Mesenchymal stem cell (in vitro differentiated cells and primary cell): ENCODE measurements around the gene MAFG.
A peak's percentile ranks its signal among the peaks of the same experiment; 100 is the strongest.
"Not testable (repeated sequence)": the region's sequence is repeated elsewhere in the genome, so short reads cannot be mapped to it uniquely, and the experiment has no call there.

Source experiments
- DNase-seq: peaks from one replicate; pipeline ENCODE4 v3.0.0-alpha.2; 2013
- H2AFZ ChIP-seq: one replicate; pipeline ENCODE4 v1.6.1; 2013; ENCODE audit warnings: low read depth, mild to moderate bottlenecking, control low read depth, inconsistent platforms, low read length, moderate library complexity
- H2AK5ac ChIP-seq: 2 replicates; pipeline ENCODE4 v1.6.1; 2013; ENCODE audit warnings: low read length, moderate library complexity, mild to moderate bottlenecking, inconsistent platforms; ENCODE audit not compliant: severe bottlenecking
- H2BK120ac ChIP-seq: one replicate; pipeline ENCODE4 v1.6.1; 2013; ENCODE audit warnings: low read depth, mild to moderate bottlenecking, inconsistent platforms, low read length, moderate library complexity
- H2BK12ac ChIP-seq, 2 experiments: one replicate each; pipeline ENCODE4 v1.6.1; 2013; ENCODE audit warnings: inconsistent platforms in 2 of 2, low read length in 2 of 2, mild to moderate bottlenecking in 2 of 2, moderate library complexity in 2 of 2, control low read depth in 1 of 2
- H2BK15ac ChIP-seq: one replicate; pipeline ENCODE4 v1.6.1; 2013; ENCODE audit warnings: mild to moderate bottlenecking, low read depth, inconsistent platforms; ENCODE audit not compliant: poor library complexity, severe bottlenecking
- H2BK5ac ChIP-seq: 2 replicates; pipeline ENCODE4 v1.6.1; 2013; ENCODE audit warnings: low read depth, mild to moderate bottlenecking, low read length, control low read depth, inconsistent platforms; ENCODE audit not compliant: poor library complexity, severe bottlenecking
- H3K14ac ChIP-seq, 2 experiments: one replicate each; pipeline ENCODE4 v1.6.1; 2013; ENCODE audit warnings: inconsistent platforms in 2 of 2, low read length in 2 of 2, control low read depth in 1 of 2, mild to moderate bottlenecking in 1 of 2, moderate library complexity in 1 of 2
- H3K18ac ChIP-seq, 2 experiments: one replicate each; pipeline ENCODE4 v1.6.1; 2013; ENCODE audit warnings: inconsistent platforms in 2 of 2, low read length in 2 of 2, control low read depth in 1 of 2, low read depth in 1 of 2, mild to moderate bottlenecking in 1 of 2
- H3K23ac ChIP-seq, 2 experiments: one replicate each; pipeline ENCODE4 v1.6.1; 2013; ENCODE audit warnings: inconsistent platforms in 2 of 2, low read length in 2 of 2, mild to moderate bottlenecking in 2 of 2, moderate library complexity in 2 of 2, control low read depth in 1 of 2
- H3K27ac ChIP-seq: 2 replicates; pipeline ENCODE4 v1.5.1; 2013; ENCODE audit warnings: mild to moderate bottlenecking, moderate library complexity, low read length, control low read depth, inconsistent platforms; ENCODE audit not compliant: poor library complexity, severe bottlenecking
- H3K27me3 ChIP-seq, 2 experiments: 2 replicates each; pipeline versions ENCODE4 v1.6.1 to v1.7.0; 2013; ENCODE audit warnings: low read length in 2 of 2, mild to moderate bottlenecking in 2 of 2, moderate library complexity in 2 of 2, control low read depth in 1 of 2, inconsistent platforms in 1 of 2; ENCODE audit not compliant: control insufficient read depth in 1 of 2, insufficient read depth in 1 of 2
- H3K36me3 ChIP-seq, 2 experiments: 2 replicates each; pipeline versions ENCODE4 v1.6.1 to v1.7.0; 2013; ENCODE audit warnings: low read length in 2 of 2, control low read depth in 1 of 2, inconsistent platforms in 1 of 2, low read depth in 1 of 2, mild to moderate bottlenecking in 1 of 2; ENCODE audit not compliant: insufficient read depth in 2 of 2, control insufficient read depth in 1 of 2
- H3K4ac ChIP-seq, 2 experiments: one replicate each; pipeline ENCODE4 v1.6.1; 2013; ENCODE audit warnings: inconsistent platforms in 2 of 2, low read length in 2 of 2, mild to moderate bottlenecking in 2 of 2, moderate library complexity in 2 of 2, control low read depth in 1 of 2, low read depth in 1 of 2
- H3K4me1 ChIP-seq: 2 replicates; pipeline ENCODE4 v1.6.1; 2013; ENCODE audit warnings: low read depth, low read length, control low read depth; ENCODE audit not compliant: control insufficient read depth, insufficient read depth
- H3K4me2 ChIP-seq: 2 replicates; pipeline ENCODE4 v1.6.1; 2013; ENCODE audit warnings: low read length, mild to moderate bottlenecking, inconsistent platforms; ENCODE audit not compliant: poor library complexity, severe bottlenecking
- H3K4me3 ChIP-seq, 2 experiments: 2 replicates each; pipeline versions ENCODE4 v1.5.1 to v1.7.0; 2013; ENCODE audit warnings: low read length in 2 of 2, mild to moderate bottlenecking in 2 of 2, control low read depth in 1 of 2, low read depth in 1 of 2; ENCODE audit not compliant: insufficient read depth in 1 of 2
- H3K79me1 ChIP-seq: replicated peaks from 2 replicates; pipeline ENCODE4 v1.6.1; 2013; ENCODE audit warnings: mild to moderate bottlenecking, control low read depth, low read length, inconsistent platforms; ENCODE audit not compliant: poor library complexity, severe bottlenecking
- H3K9ac ChIP-seq: 2 replicates; pipeline ENCODE4 v1.7.0; 2013; ENCODE audit warnings: mild to moderate bottlenecking, low read length, moderate library complexity
- H3K9me3 ChIP-seq: 2 replicates; pipeline ENCODE4 v1.7.0; 2013; ENCODE audit warnings: mild to moderate bottlenecking, low read length; ENCODE audit not compliant: control insufficient read depth
- H4K8ac ChIP-seq: one replicate; pipeline ENCODE4 v1.6.1; 2013; ENCODE audit warnings: inconsistent platforms, mild to moderate bottlenecking, low read length, moderate library complexity
- H4K91ac ChIP-seq: one replicate; pipeline ENCODE4 v1.6.1; 2013; ENCODE audit warnings: mild to moderate bottlenecking, low read length, inconsistent platforms
- WGBS: methylation state at CpG from one replicate; pipeline ENCODE4 v1.1.7; 2013; ENCODE audit warnings: mixed read lengths; 5-methylcytosine and 5-hydroxymethylcytosine counted together

MAFG gene

GRCh38 chr17:81918333-81918669 lies 9.2 kb downstream of the MAFG start:
- not testable (repeated sequence) for H2BK120ac ChIP-seq

DNA sequence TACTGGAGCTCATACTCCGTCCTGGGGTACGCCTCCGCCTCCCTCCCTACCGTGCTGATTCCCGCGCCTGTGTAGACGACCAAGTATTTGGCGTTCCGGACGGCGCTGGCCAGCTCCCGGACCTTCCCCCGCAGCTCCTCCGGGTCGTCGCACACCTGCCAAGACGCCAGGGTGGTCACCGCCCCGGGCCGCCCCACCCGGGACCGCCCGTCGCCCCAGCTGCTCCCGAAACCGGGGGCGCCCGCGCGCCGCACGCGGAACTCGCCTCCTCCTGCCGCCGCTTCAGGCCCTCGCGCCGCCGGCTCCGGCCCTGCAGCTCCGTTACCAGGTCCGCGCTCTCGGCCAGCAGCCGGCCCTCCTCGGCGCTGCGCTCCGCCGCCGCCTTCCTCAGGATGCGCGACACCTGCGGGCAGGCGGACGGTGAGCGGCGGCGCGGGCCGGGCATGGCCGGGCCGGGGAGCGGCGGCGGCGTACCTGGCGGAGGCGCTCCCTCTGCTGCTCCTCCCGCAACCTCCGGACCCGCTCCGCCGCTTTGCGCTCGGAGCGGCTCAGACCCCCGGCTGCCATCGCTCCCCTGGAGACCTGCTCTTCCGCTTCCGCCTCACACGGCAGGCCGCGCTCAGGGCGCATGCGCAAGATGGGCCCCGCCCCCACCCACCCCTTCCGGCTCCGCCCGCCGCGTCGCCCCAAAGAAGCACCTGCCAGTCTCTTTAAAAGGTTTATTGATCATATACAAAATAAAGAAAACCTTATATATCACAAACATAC lies 9.8 kb downstream of the MAFG start, which contains the start of gene SIRT7:
Gene SIRT7, minus strand, starts transcription at position 612 of the 768 bp plus-strand sequence. Its CDS starts 45 bp downstream, at position 567.
- H3K79me1 ChIP-seq = peaks cover 33% of the 10 kb centered on the region
- H3K4ac ChIP-seq = peak within 1 kb of the TSS in 1 of 2 experiments; percentile 27
- peak within 1 kb of the TSS; percentile 62 for H4K8ac ChIP-seq
- no peaks in the 10 kb centered on the region for H3K27me3 ChIP-seq
- peaks cover 70 to 75% of the 10 kb centered on the region in 2 experiments for H3K36me3 ChIP-seq
- H3K23ac ChIP-seq = peak within 1 kb of the TSS in 1 of 2 experiments; percentile 76
- DNase-seq = peak; percentile 65
- WGBS = under 1% methylated on average over 55 of the region's 94 CpGs
- peaks cover 27% of the 10 kb centered on the region for H3K4me1 ChIP-seq
- no peak within 1 kb of the TSS for H2BK120ac ChIP-seq
- no peak within 1 kb of the TSS for H2BK12ac ChIP-seq
- no peak within 1 kb of the TSS for H2AK5ac ChIP-seq
- H2BK5ac ChIP-seq = no peak within 1 kb of the TSS
- H3K9ac ChIP-seq = peak within 1 kb of the TSS; percentile 85
- no peak within 1 kb of the TSS for H2BK15ac ChIP-seq
- peak within 1 kb of the TSS in 1 of 2 experiments; percentile 16 for H3K18ac ChIP-seq
- H3K27ac ChIP-seq = no peak within 1 kb of the TSS
- peak within 1 kb of the TSS; percentile 80 to 90 for H3K4me3 ChIP-seq
- H2AFZ ChIP-seq = peak within 1 kb of the TSS; percentile 14
- peak within 1 kb of the TSS; percentile 84 for H3K4me2 ChIP-seq
- no peaks in the 10 kb centered on the region for H3K9me3 ChIP-seq
- H4K91ac ChIP-seq = peak within 1 kb of the TSS; percentile 12
- H3K14ac ChIP-seq = peak within 1 kb of the TSS in 1 of 2 experiments; percentile 64

More at GRCh38 chr17:81918333-81918669, 9.2 kb downstream of the MAFG start:
- Histone ChIP-seq H3K79me1 (peaks cover 31% of the 10 kb centered on the region), H3K4me2 (peak overlapping the region; percentile 48), H3K4me3 (peak overlapping the region in 1 of 2 experiments; percentile 80), H3K36me3 (peaks cover 69 to 72% of the 10 kb centered on the region in 2 experiments), H3K4me1 (peaks cover 32% of the 10 kb centered on the region)
- not testable (repeated sequence) for H3K27me3 ChIP-seq, H3K27ac ChIP-seq, H3K9ac ChIP-seq, H3K9me3 ChIP-seq, H2BK5ac ChIP-seq, H3K18ac ChIP-seq, H2BK15ac ChIP-seq, H4K8ac ChIP-seq, H2AK5ac ChIP-seq, H4K91ac ChIP-seq, H3K14ac ChIP-seq, H3K4ac ChIP-seq, DNase-seq, H2AFZ ChIP-seq, H3K23ac ChIP-seq, H2BK12ac ChIP-seq
- 51% methylated on average over 9 of the region's 9 CpGs for WGBS

DNA sequence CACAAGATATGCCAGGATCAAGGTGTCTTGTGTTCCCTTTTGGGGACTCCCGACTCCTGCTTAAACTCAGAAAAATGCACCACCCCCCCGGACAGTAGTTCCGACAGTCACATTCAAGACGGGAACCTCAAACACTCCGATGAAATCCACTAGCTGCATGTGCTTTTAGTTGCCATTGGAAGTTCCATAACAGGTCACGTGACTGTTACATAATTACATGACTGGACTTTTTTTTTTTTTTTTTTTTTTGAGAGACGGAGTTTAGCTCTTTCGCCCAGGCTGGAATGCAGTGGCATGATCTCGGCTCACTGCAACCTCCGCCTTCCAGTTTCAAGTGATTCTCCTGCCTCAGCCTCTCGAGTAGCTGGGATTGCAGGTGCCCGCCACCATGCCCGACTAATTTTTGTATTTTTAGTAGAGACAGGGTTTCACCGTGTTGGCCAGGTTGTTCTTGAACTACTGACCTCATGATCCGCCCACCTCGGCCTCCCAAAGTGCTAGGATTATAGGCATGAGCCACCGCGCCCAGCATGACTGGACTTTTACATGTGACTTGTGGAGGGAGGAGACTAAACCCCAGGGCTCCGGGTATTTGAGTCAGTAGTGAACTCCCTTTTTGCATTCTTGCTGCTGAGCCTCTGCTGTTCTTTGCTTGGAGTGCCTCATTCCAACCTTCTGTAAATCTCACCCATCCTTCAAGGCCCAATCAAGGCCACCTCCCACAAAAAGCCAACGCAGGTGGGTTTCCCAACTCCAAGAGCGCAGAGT lies 11.1 kb downstream of the MAFG start:
- Histone ChIP-seq H4K91ac (no peak overlapping the region), H3K27ac (peak overlapping the region; percentile 11), H2BK15ac (no peak overlapping the region), H2BK120ac (no peak overlapping the region), H3K4me1 (peaks cover 23% of the 10 kb centered on the region), H3K9ac (peak overlapping the region; percentile 85), H3K36me3 (peaks cover 71 to 73% of the 10 kb centered on the region in 2 experiments), H3K4me3 (peak overlapping the region in 1 of 2 experiments; percentile 80), H4K8ac (no peak overlapping the region), H3K4me2 (peak overlapping the region; percentile 84), H3K27me3 (no peaks in the 10 kb centered on the region), H2BK12ac (no peak overlapping the region), H3K14ac (no peak overlapping the region), H2AK5ac (no peak overlapping the region), H3K4ac (no peak overlapping the region), H3K79me1 (peaks cover 35% of the 10 kb centered on the region), H2AFZ (no peak overlapping the region), H3K9me3 (no peaks in the 10 kb centered on the region), H3K18ac (no peak overlapping the region), H2BK5ac (no peak overlapping the region), H3K23ac (no peak overlapping the region)
- DNase-seq = peak; percentile 68
- WGBS = 79% methylated on average over 20 of the region's 21 CpGs

- no peak overlapping the region for H2BK15ac ChIP-seq
- no peak overlapping the region for H4K8ac ChIP-seq
- no peak overlapping the region for H2AK5ac ChIP-seq
- H2BK12ac ChIP-seq = no peak overlapping the region
- H3K23ac ChIP-seq = no peak overlapping the region
- no peak overlapping the region for H3K14ac ChIP-seq
- 97% methylated on average over 12 of the region's 12 CpGs for WGBS
- H3K79me1 ChIP-seq = peaks cover 35% of the 10 kb centered on the region
- H3K27ac ChIP-seq = no peak overlapping the region
- no peak overlapping the region for H4K91ac ChIP-seq
- H2AFZ ChIP-seq = no peak overlapping the region
- no peak overlapping the region for H2BK5ac ChIP-seq
- no peak for DNase-seq
- H3K4me1 ChIP-seq = peaks cover 16% of the 10 kb centered on the region
- no peaks in the 10 kb centered on the region for H3K27me3 ChIP-seq
- no peak overlapping the region for H3K9ac ChIP-seq
- H3K36me3 ChIP-seq = peaks cover 61 to 62% of the 10 kb centered on the region in 2 experiments
- no peak overlapping the region for H2BK120ac ChIP-seq
- H3K4me2 ChIP-seq = no peak overlapping the region
- no peaks in the 10 kb centered on the region for H3K9me3 ChIP-seq
- H3K4ac ChIP-seq = no peak overlapping the region
- H3K18ac ChIP-seq = no peak overlapping the region
- H3K4me3 ChIP-seq = no peak overlapping the region
Observed at GRCh38 chr17:81915331-81915730, 12.2 kb downstream of the MAFG start.
